ENCODE results near the gene CARS2.
"Not testable (repeated sequence)": the region's sequence is repeated elsewhere in the genome, so short reads cannot be mapped to it uniquely, and the experiment has no call there.

Gene CARS2

GRCh38 chr13:110714797-110715394 is 9.0 kb upstream of the CARS2 start:
- Mint-ChIP-seq H3K9me3 (ENCODE audit: low read depth) (no peaks in the 10 kb centered on the region), H3K27ac (peak overlapping the region; percentile 97), H3K27me3 (no peaks in the 10 kb centered on the region), H3K4me1 (ENCODE audit: low read depth) (peaks cover 32% of the 10 kb centered on the region), H3K36me3 (peaks cover 4% of the 10 kb centered on the region), H3K4me3 (peak overlapping the region; percentile 99)

GRCh38 chr13:110713981-110714796 is 8.3 kb upstream of the CARS2 start:
- H3K27me3 Mint-ChIP-seq: no peaks in the 10 kb centered on the region
- peak overlapping the region; percentile 84 for H3K27ac Mint-ChIP-seq
- no peaks in the 10 kb centered on the region for H3K36me3 Mint-ChIP-seq
- no peaks in the 10 kb centered on the region for H3K9me3 Mint-ChIP-seq (ENCODE audit: low read depth)
- H3K4me1 Mint-ChIP-seq (ENCODE audit: low read depth): peaks cover 27% of the 10 kb centered on the region
- peak overlapping the region; percentile 99 for H3K4me3 Mint-ChIP-seq

GRCh38 chr13:110713642-110713952 is 7.7 kb upstream of the CARS2 start, which contains the start of gene ING1:
ING1 (plus strand) TSS chr13:110713700; CDS start chr13:110714150, 450 bp downstream.
- Mint-ChIP-seq H3K4me3 (peak within 1 kb of the TSS; percentile 99), H3K9me3 (ENCODE audit: low read depth) (no peaks in the 10 kb centered on the region), H3K27ac (peak within 1 kb of the TSS; percentile 99), H3K4me1 (ENCODE audit: low read depth) (peaks cover 27% of the 10 kb centered on the region), H3K36me3 (no peaks in the 10 kb centered on the region), H3K27me3 (no peaks in the 10 kb centered on the region)

- Mint-ChIP-seq H3K27ac (peak overlapping the region; percentile 99), H3K9me3 (ENCODE audit: low read depth) (no peaks in the 10 kb centered on the region), H3K4me1 (ENCODE audit: low read depth) (peaks cover 24% of the 10 kb centered on the region), H3K4me3 (peak overlapping the region; percentile 99), H3K27me3 (no peaks in the 10 kb centered on the region), H3K36me3 (no peaks in the 10 kb centered on the region)
Measured at GRCh38 chr13:110712849-110713641, 7.1 kb upstream of the CARS2 start.

- peaks cover 16% of the 10 kb centered on the region for H3K4me1 Mint-ChIP-seq (ENCODE audit: low read depth)
- peak overlapping the region; percentile 99 for H3K4me3 Mint-ChIP-seq
- no peaks in the 10 kb centered on the region for H3K36me3 Mint-ChIP-seq
- H3K27ac Mint-ChIP-seq: peak overlapping the region; percentile 99
- no peaks in the 10 kb centered on the region for H3K27me3 Mint-ChIP-seq
- H3K9me3 Mint-ChIP-seq (ENCODE audit: low read depth): no peaks in the 10 kb centered on the region
Measured at GRCh38 chr13:110712081-110712848, 6.3 kb upstream of the CARS2 start.

- H3K27ac Mint-ChIP-seq: peak overlapping the region; percentile 72
- no peaks in the 10 kb centered on the region for H3K9me3 Mint-ChIP-seq (ENCODE audit: low read depth)
- peak overlapping the region; percentile 77 for H3K4me3 Mint-ChIP-seq
- H3K4me1 Mint-ChIP-seq (ENCODE audit: low read depth): peaks cover 42% of the 10 kb centered on the region
- H3K27me3 Mint-ChIP-seq: no peaks in the 10 kb centered on the region
- peaks cover 4% of the 10 kb centered on the region for H3K36me3 Mint-ChIP-seq
Measured at GRCh38 chr13:110706570-110707372, 855 bp upstream of the CARS2 start.

GRCh38 chr13:110705356-110705825 is 525 bp downstream of the CARS2 start:
- H3K4me3 Mint-ChIP-seq: peak overlapping the region; percentile 93
- H3K27ac Mint-ChIP-seq: peak overlapping the region; percentile 91
- no peaks in the 10 kb centered on the region for H3K27me3 Mint-ChIP-seq
- peaks cover 43% of the 10 kb centered on the region for H3K4me1 Mint-ChIP-seq (ENCODE audit: low read depth)
- peaks cover 6% of the 10 kb centered on the region for H3K36me3 Mint-ChIP-seq
- no peaks in the 10 kb centered on the region for H3K9me3 Mint-ChIP-seq (ENCODE audit: low read depth)

GRCh38 chr13:110702591-110703526 is 3.1 kb downstream of the CARS2 start:
- no peak overlapping the region for H3K4me3 Mint-ChIP-seq

GRCh38 chr13:110702089-110702488 is 3.8 kb downstream of the CARS2 start:
- Mint-ChIP-seq H3K27me3 (no peaks in the 10 kb centered on the region), H3K27ac (peak overlapping the region; percentile 25), H3K4me1 (ENCODE audit: low read depth) (peaks cover 59% of the 10 kb centered on the region), H3K9me3 (ENCODE audit: low read depth) (no peaks in the 10 kb centered on the region), H3K4me3 (peak overlapping the region; percentile 69), H3K36me3 (peaks cover 6% of the 10 kb centered on the region)

More at GRCh38 chr13:110702591-110703526, 3.1 kb downstream of the CARS2 start:
- Mint-ChIP-seq H3K27me3 (no peaks in the 10 kb centered on the region), H3K27ac (peak overlapping the region; percentile 17), H3K36me3 (peaks cover 6% of the 10 kb centered on the region), H3K9me3 (ENCODE audit: low read depth) (no peaks in the 10 kb centered on the region), H3K4me1 (ENCODE audit: low read depth) (peaks cover 56% of the 10 kb centered on the region)

- H3K9me3 Mint-ChIP-seq (ENCODE audit: low read depth); H3K4me3 Mint-ChIP-seq; H3K36me3 Mint-ChIP-seq; H3K27me3 Mint-ChIP-seq; H3K27ac Mint-ChIP-seq: not testable (repeated sequence)
- peaks cover 56% of the 10 kb centered on the region for H3K4me1 Mint-ChIP-seq (ENCODE audit: low read depth)
Measured at GRCh38 chr13:110701061-110701460, 4.9 kb downstream of the CARS2 start.

- Mint-ChIP-seq H3K27ac (no peak overlapping the region), H3K4me3 (no peak overlapping the region), H3K4me1 (ENCODE audit: low read depth) (peaks cover 59% of the 10 kb centered on the region), H3K36me3 (peaks cover 6% of the 10 kb centered on the region), H3K27me3 (no peaks in the 10 kb centered on the region), H3K9me3 (ENCODE audit: low read depth) (no peaks in the 10 kb centered on the region)
Measured at GRCh38 chr13:110700641-110701040, 5.3 kb downstream of the CARS2 start.

- Mint-ChIP-seq H3K9me3 (ENCODE audit: low read depth) (no peaks in the 10 kb centered on the region), H3K4me1 (ENCODE audit: low read depth) (peaks cover 57% of the 10 kb centered on the region), H3K27me3 (no peaks in the 10 kb centered on the region), H3K4me3 (no peak overlapping the region), H3K27ac (no peak overlapping the region), H3K36me3 (peaks cover 6% of the 10 kb centered on the region)
Measured at GRCh38 chr13:110700186-110700585, 5.7 kb downstream of the CARS2 start.

Data from activated naive CD8-positive, alpha-beta T cell (primary cell).